HepG2 (cell line): Measurements from ENCODE around the gene DSG2. TPM values are rescaled to one million over a fixed set of nuclear protein-coding genes. Genes with fewer than 3 reads are reported as not detected.

Experiments
- AKNA ChIP-seq: sonication (generic); formaldehyde crosslinking; IDR thresholded peaks from 2 replicates; pipeline ENCODE4 v1.4.0; 2020; ENCODE audit warnings: missing genetic modification reagents, borderline replicate concordance
- ARNT ChIP-seq: fragments of 450-650 bp; IDR thresholded peaks from 2 replicates; pipeline ENCODE4 v1.6.1; 2017
- CEBPZ ChIP-seq: IDR thresholded peaks from 2 replicates; pipeline ENCODE4 v1.6.1; 2012; ENCODE audit warnings: low read length, improper control_type of control experiment
- HOMEZ ChIP-seq: IDR thresholded peaks from 2 replicates; pipeline ENCODE4 v1.6.1; 2016; ENCODE audit warnings: low read depth
- NFAT5 ChIP-seq: sonication (generic); formaldehyde crosslinking; IDR thresholded peaks from 2 replicates; pipeline ENCODE4 v1.4.0; 2020; ENCODE audit warnings: missing genetic modification reagents
- NFIC ChIP-seq: IDR thresholded peaks from 2 replicates; pipeline ENCODE4 v1.6.1; 2012; ENCODE audit warnings: mild to moderate bottlenecking, low read length, inconsistent platforms
- ZMYM3 ChIP-seq: sonication (generic); formaldehyde crosslinking; IDR thresholded peaks from 2 replicates; pipeline ENCODE4 v1.5.1; 2020; ENCODE audit warnings: mild to moderate bottlenecking, missing genetic modification reagents
- polyA plus RNA-seq, 8 experiments: library from polyadenylated mRNA; depleted of rRNA in 3 of 8; stranded (reverse) in 7 of 8; unstranded in 1 of 8; fragments of >200 nt; fragmentation: Illumina TruSeq in 4 of 8; extraction: Trizol in 4 of 8; gene quantifications; 2 replicates each; pipeline versions ENCODE4 v1.2.1 to v1.2.3, GENCODE V29; 2011 to 2016; ENCODE audit warnings: low read depth in 4 of 8, missing spikeins in 1 of 8, mixed read lengths in 1 of 8; ENCODE audit not compliant: insufficient read depth in 1 of 8
- total RNA-seq, 5 experiments: library from RNA; depleted of rRNA; stranded (reverse); fragments of >200 nt; fragmentation: Illumina TruSeq; extraction: Trizol; gene quantifications; 2 replicates each; pipeline ENCODE4 v1.2.3, GENCODE V29; 2016; ENCODE audit warnings: low read depth in 1 of 5
- TF ChIP-seq, protein P1 (sequence below): sonication (generic); formaldehyde crosslinking; IDR thresholded peaks from 2 replicates; pipeline ENCODE4 v1.4.0; 2020; ENCODE audit warnings: missing genetic modification reagents; ENCODE audit errors: not compliant biosample characterization
- TF ChIP-seq, protein P2 (sequence below): sonication (generic); formaldehyde crosslinking; IDR thresholded peaks from 2 replicates; pipeline ENCODE4 v1.5.1; 2020; ENCODE audit warnings: mild to moderate bottlenecking, missing genetic modification reagents, moderate library complexity

The DSG2 gene
- total and polyA plus RNA-seq, 2 of the 13 experiments (the other 11 are each of a cell fraction or from before 2014, with no cell fraction given) = 23.3 to 66.7 TPM

DNA sequence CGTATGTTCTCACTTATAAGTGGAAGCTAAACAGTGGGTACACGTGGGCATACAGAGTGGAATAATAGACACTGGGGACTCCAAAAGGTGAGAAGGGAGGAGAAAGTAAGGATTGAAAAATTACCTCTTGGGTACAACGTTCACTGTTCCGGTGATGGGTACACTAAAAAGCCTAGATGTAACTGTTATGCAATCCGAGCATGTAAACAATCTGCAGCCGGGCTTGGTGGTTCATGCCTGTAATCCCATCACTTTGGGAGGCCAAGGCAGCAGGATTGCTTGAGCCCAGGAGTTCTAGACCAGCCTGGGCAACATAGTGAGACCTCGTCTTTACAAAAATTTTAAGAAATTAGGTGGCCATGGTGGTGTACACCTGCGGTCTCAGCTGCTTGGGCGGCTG lies 60.6 kb downstream of the DSG2 start (continued):
- TF ChIP-seq, protein P1, sequence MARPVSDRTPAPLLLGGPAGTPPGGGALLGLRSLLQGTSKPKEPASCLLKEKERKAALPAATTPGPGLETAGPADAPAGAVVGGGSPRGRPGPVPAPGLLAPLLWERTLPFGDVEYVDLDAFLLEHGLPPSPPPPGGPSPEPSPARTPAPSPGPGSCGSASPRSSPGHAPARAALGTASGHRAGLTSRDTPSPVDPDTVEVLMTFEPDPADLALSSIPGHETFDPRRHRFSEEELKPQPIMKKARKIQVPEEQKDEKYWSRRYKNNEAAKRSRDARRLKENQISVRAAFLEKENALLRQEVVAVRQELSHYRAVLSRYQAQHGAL (CRISPR knock-in tag) = no peak
- TF ChIP-seq ZMYM3 (CRISPR knock-in tag) = peak; percentile 80
- TF ChIP-seq NFIC = no peak
- no peak for TF ChIP-seq NFAT5 (CRISPR knock-in tag)
- no peak for TF ChIP-seq CEBPZ
- TF ChIP-seq, protein P2, sequence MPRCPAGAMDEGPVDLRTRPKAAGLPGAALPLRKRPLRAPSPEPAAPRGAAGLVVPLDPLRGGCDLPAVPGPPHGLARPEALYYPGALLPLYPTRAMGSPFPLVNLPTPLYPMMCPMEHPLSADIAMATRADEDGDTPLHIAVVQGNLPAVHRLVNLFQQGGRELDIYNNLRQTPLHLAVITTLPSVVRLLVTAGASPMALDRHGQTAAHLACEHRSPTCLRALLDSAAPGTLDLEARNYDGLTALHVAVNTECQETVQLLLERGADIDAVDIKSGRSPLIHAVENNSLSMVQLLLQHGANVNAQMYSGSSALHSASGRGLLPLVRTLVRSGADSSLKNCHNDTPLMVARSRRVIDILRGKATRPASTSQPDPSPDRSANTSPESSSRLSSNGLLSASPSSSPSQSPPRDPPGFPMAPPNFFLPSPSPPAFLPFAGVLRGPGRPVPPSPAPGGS (CRISPR knock-in tag) = no peak
- TF ChIP-seq AKNA (CRISPR knock-in tag) = no peak
- no peak for TF ChIP-seq ARNT
- peak; percentile 83; the same call in 1 of the 2 replicates for TF ChIP-seq HOMEZ (CRISPR knock-in tag)
